Measurements from ENCODE around the gene SLC25A29.

DNA sequence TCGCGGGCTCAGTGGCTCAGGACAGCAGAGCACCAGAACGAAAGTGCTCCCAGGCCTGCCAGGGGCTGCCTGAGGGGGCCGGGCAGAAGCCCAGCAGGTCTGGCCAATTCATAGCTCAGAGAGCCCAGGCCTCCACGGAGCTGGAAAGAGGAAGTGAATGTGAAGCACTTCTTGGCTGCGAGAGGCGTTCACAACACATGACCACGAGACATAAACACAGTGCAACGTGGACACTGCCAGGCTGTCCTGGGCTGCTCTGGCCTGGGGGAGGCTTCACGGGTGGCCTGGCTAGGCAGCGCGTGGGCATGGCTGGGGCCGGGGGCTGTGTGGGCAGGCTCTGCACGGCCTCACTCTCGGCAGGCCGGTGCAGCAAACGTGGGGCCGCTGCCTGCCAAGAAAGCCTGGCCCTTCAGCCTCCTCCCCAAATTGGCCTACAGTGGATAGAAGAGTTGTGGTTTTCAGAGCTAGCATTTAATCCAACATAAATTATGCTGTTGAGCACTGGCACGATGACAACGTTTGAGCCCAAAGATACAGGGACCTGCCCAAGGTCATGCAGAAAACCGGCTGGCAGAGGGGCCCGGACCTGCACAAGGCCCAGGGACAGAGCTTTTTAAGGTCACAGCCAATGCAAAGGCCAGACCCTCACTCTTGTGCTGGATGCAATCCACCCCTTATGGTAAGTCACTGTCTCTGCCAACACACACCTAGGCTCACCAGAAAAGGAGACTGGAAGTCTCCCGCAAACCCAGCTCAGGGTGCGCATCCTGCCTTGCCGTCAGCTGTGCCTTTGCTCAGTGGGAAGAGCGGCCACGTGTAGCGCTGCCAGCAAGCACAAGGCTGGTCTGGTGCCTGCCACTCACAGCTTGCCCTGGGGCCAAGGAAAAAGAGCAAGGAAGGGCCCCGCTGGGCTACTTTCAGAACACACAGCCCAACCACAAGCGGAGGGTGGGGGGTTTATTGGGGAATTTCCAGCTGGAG is 8.6 kb downstream of the SLC25A29 start:
- TF ChIP-seq, protein P1, sequence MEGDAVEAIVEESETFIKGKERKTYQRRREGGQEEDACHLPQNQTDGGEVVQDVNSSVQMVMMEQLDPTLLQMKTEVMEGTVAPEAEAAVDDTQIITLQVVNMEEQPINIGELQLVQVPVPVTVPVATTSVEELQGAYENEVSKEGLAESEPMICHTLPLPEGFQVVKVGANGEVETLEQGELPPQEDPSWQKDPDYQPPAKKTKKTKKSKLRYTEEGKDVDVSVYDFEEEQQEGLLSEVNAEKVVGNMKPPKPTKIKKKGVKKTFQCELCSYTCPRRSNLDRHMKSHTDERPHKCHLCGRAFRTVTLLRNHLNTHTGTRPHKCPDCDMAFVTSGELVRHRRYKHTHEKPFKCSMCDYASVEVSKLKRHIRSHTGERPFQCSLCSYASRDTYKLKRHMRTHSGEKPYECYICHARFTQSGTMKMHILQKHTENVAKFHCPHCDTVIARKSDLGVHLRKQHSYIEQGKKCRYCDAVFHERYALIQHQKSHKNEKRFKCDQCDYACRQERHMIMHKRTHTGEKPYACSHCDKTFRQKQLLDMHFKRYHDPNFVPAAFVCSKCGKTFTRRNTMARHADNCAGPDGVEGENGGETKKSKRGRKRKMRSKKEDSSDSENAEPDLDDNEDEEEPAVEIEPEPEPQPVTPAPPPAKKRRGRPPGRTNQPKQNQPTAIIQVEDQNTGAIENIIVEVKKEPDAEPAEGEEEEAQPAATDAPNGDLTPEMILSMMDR (optimal IDR thresholded peaks at IDR 0.05 in 1 of 3, IDR thresholded peaks at IDR 0.05 in 1 of 3, conservative IDR thresholded peaks at IDR 0.05 in 1 of 3; ENCODE audit: extremely low read depth in 1 of 3, insufficient read depth in 2 of 3, low read length in 3 of 3), result no peak
- TF ChIP-seq EZH2 (IDR thresholded peaks at IDR 0.05; ENCODE audit: low read length), result no peak
